ENCODE data around the gene KIF22.
A peak's percentile ranks its signal among the peaks of the same experiment; 100 is the strongest.
"Not testable (repeated sequence)": the region's sequence is repeated elsewhere in the genome, so short reads cannot be mapped to it uniquely, and the experiment has no call there.

KIF22 gene

GRCh38 chr16:29815793-29816693 lies 25.5 kb downstream of the KIF22 start, which contains the start of gene PAGR1:
Gene PAGR1, plus strand, starts transcription at chr16:29816152. Its CDS starts 374 bp downstream, at chr16:29816526.
- DNase-seq: peak; percentile 93

- DNase-seq: peak; percentile 28
These were observed 26.3 kb downstream of the KIF22 start for GRCh38 chr16:29816694-29817441.

- no peak for DNase-seq
These were observed 27.5 kb downstream of the KIF22 start for GRCh38 chr16:29818082-29818481.

- DNase-seq: no peak
These were observed 29.0 kb downstream of the KIF22 start for GRCh38 chr16:29819506-29819905.

GRCh38 chr16:29820271-29820701 lies 29.7 kb downstream of the KIF22 start, which contains the start of gene MVP:
Gene MVP, plus strand, starts transcription at chr16:29820462. Its CDS starts 10,088 bp downstream, at chr16:29830550.
- DNase-seq: no peak

GRCh38 chr16:29820730-29821642 lies 30.4 kb downstream of the KIF22 start:
- DNase-seq: no peak

- DNase-seq: no peak
These were observed 31.1 kb downstream of the KIF22 start for GRCh38 chr16:29821643-29822115.

- DNase-seq: no peak
These were observed 34.1 kb downstream of the KIF22 start for GRCh38 chr16:29824589-29825144.

GRCh38 chr16:29825145-29826044 lies 34.8 kb downstream of the KIF22 start:
- DNase-seq: no peak

- DNase-seq: no peak
These were observed 35.8 kb downstream of the KIF22 start for GRCh38 chr16:29826342-29826695.

- no peak for DNase-seq
These were observed 40.2 kb downstream of the KIF22 start for GRCh38 chr16:29830774-29831173.

GRCh38 chr16:29831490-29831889 lies 40.9 kb downstream of the KIF22 start:
- DNase-seq: no peak

GRCh38 chr16:29833219-29833618 lies 42.7 kb downstream of the KIF22 start:
- DNase-seq: not testable (repeated sequence)

GRCh38 chr16:29834079-29834478 lies 43.5 kb downstream of the KIF22 start:
- DNase-seq: no peak

- no peak for DNase-seq
These were observed 45.4 kb downstream of the KIF22 start for GRCh38 chr16:29835926-29836325.

GRCh38 chr16:29836623-29837022 lies 46.1 kb downstream of the KIF22 start:
- DNase-seq: no peak

GRCh38 chr16:29837841-29838240 lies 47.3 kb downstream of the KIF22 start:
- no peak for DNase-seq

GRCh38 chr16:29839822-29840221 lies 49.3 kb downstream of the KIF22 start:
- DNase-seq: no peak

GRCh38 chr16:29840240-29840639 lies 49.7 kb downstream of the KIF22 start:
- no peak for DNase-seq

GRCh38 chr16:29841631-29842030 lies 51.1 kb downstream of the KIF22 start:
- no peak for DNase-seq

GRCh38 chr16:29842732-29843346 lies 52.3 kb downstream of the KIF22 start:
- no peak for DNase-seq
